Activated CD4-positive, alpha-beta T cell treated with anti-CD3 and anti-CD28 coated beads, Interleukin-2, amount 10 ng/mL, durations not matched to agents 7 days and 5 days (primary cell): Measurements from ENCODE around the gene CCND3. TPM values are rescaled to one million over a fixed set of nuclear protein-coding genes. Genes with fewer than 3 reads are reported as not detected.

Experiments used
- total RNA-seq, 2 experiments: library from RNA; stranded (reverse); gene quantifications; one replicate each; pipeline ENCODE4 v1.2.3, GENCODE V29; 2021

The CCND3 gene
- total RNA-seq, 2 experiments from 2014 or later = 461 to 520 TPM

Other genes with a start within 250 kb of the CCND3 start
- 10 to 100 TPM in 1 of 2 experiments, 1 to 10 TPM in 1; 9.7 to 12.5 TPM for gene TFEB, start 206.2 kb downstream of the CCND3 start, total RNA-seq
- gene PGC, start 194.4 kb downstream of the CCND3 start, total RNA-seq = not detected
- gene FRS3, start 161.9 kb downstream of the CCND3 start, total RNA-seq = 1 to 10 TPM; 4.6 TPM
- not detected for gene PRICKLE4, start 161.0 kb downstream of the CCND3 start, total RNA-seq
- gene TOMM6, start 154.1 kb downstream of the CCND3 start, total RNA-seq = 100 to 1,000 TPM; 167 to 202 TPM
- gene USP49, start 46.4 kb downstream of the CCND3 start, total RNA-seq = 1 to 10 TPM; 6.3 to 7.0 TPM
- 10 to 100 TPM; 18.6 to 22.7 TPM for gene MED20, start 20.7 kb downstream of the CCND3 start, total RNA-seq
- 10 to 100 TPM; 29.3 to 29.8 TPM for gene BYSL, start 20.3 kb downstream of the CCND3 start, total RNA-seq
- 10 to 100 TPM; 53.2 to 60.2 TPM for gene TAF8, start 108.7 kb upstream of the CCND3 start, total RNA-seq
- under 1 TPM in 1 of 2 experiments, not detected in 1; 0.02 TPM for gene C6orf132, start 200.8 kb upstream of the CCND3 start, total RNA-seq
- gene GUCA1A, start 231.6 kb upstream of the CCND3 start, total RNA-seq = not detected